Aorta (tissue), 5 donors: Measurements from ENCODE around the gene PPP2R5C. TPM values are rescaled to one million over a fixed set of nuclear protein-coding genes. Genes with fewer than 3 reads are reported as not detected.
"Not testable (repeated sequence)": the region's sequence is repeated elsewhere in the genome, so short reads cannot be mapped to it uniquely, and the experiment has no call there.

Experiments
- ATAC-seq: fragments of 200-7000 bp; cut with Tn5 transposase; one replicate; pipeline ENCODE4 v1.9.1; 2022; ENCODE audit warnings: moderate library complexity; ENCODE audit not compliant: low FRiP score
- DNase-seq, 2 donors: peaks; one replicate each; pipeline ENCODE4 v3.0.0-alpha.2; 2020
- H3K27ac ChIP-seq, 2 donors: one replicate each; pipeline ENCODE4 v1.5.1; 2013; ENCODE audit warnings: low read length in 2 of 2, mild to moderate bottlenecking in 2 of 2, moderate library complexity in 2 of 2, control low read depth in 1 of 2, inconsistent platforms in 1 of 2, low read depth in 1 of 2
- H3K27me3 ChIP-seq, 2 donors: one replicate each; pipeline ENCODE4 v1.6.1; 2013; ENCODE audit warnings: control low read depth in 1 of 2, low read length in 1 of 2, mild to moderate bottlenecking in 1 of 2, moderate library complexity in 1 of 2; ENCODE audit not compliant: insufficient read depth in 2 of 2, control insufficient read depth in 1 of 2
- H3K36me3 ChIP-seq, 2 donors: one replicate each; pipeline ENCODE4 v1.6.1; 2013; ENCODE audit warnings: control low read depth in 1 of 2, low read length in 1 of 2, mild to moderate bottlenecking in 1 of 2; ENCODE audit not compliant: insufficient read depth in 2 of 2, control insufficient read depth in 1 of 2
- H3K4me1 ChIP-seq, 2 donors: one replicate each; pipeline ENCODE4 v1.6.1; 2013; ENCODE audit warnings: low read length in 2 of 2, control low read depth in 1 of 2, mild to moderate bottlenecking in 1 of 2, moderate library complexity in 1 of 2; ENCODE audit not compliant: insufficient read depth in 2 of 2, control insufficient read depth in 1 of 2
- H3K4me3 ChIP-seq, 2 donors: one replicate each; pipeline ENCODE4 v1.5.1; 2013; ENCODE audit warnings: low read length in 2 of 2, control low read depth in 1 of 2, mild to moderate bottlenecking in 1 of 2
- H3K9me3 ChIP-seq: one replicate; pipeline ENCODE4 v1.6.1; 2013; ENCODE audit warnings: mild to moderate bottlenecking, low read length; ENCODE audit not compliant: control insufficient read depth
- WGBS, 2 donors: extraction: QIAGEN DNeasy Blood & Tissue Kit; methylation state at CpG; one replicate each; pipeline ENCODE4 v1.1.7; 2013; 5-methylcytosine and 5-hydroxymethylcytosine counted together
- intact Hi-C, 2 donors: fragments of 100-400 bp; cut with DNase I; formaldehyde crosslinking; loops; one replicate each; pipeline versions ENCODE4 v1.14.2 to v1.15.0; 2022
- polyA plus RNA-seq, 2 donors: library from polyadenylated mRNA; stranded (reverse); fragments of 200-250 nt; gene quantifications; one replicate each; pipeline ENCODE4 v1.2.3, GENCODE V29; 2013
- total RNA-seq, 2 donors: library from RNA; stranded (reverse); fragmentation: NEBNext Ultra II Directional; extraction: Animal tissue kit (Norgen Biotek cat#: 25700); gene quantifications; one replicate each; pipeline ENCODE4 v1.2.1, GENCODE V29; 2021
- donor health status: healthy with polysubstance abuse.
- donor health status: Bipolar disorder and iron deficiency.
- donor health status: DM: no; HTN: no; CAD: no.
- donor health status: DM: no; HTN: no; CAD: no.
- donor health status: DM: yes; HTN: yes; CAD: no.

PPP2R5C gene
- total and polyA plus RNA-seq, 4 donors, result 64.0 to 155 (median 115) TPM

GRCh38 chr14:101737414-101738339 lies 23.8 kb upstream of the PPP2R5C start:
- intact Hi-C loops, result no loop called here
- no peak for DNase-seq

DNA sequence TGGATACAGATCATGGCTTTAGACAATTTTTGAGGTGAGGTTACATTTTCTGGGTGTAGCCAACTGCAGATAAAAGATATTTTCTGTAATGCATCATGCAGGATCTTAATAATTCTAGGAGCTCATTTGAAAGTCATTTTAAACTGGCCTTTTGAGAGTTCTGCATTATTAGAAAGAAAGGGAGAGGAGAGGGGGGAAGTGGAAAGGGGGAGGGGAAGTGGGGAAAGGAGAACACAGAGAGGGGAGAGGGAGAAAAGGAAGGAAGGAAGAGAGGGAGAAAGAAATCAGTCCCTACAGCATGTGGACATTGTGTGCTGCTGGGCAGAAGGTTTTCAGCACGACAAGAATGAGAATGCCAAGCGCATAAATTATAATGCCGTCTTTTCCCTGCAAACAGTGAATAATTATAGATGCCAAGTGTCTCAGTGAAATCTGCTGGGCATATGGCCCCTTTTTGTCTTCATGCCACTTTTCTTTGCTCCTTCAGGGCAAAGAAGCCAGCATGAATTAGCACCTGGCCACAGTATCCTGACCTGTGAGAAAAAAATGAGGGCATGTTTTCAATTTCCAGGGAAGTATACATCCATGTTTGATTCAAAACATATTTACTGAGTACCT lies 22.7 kb upstream of the PPP2R5C start:
- Histone ChIP-seq H3K4me1 (no peaks in the 10 kb centered on the region), H3K27me3 (no peaks in the 10 kb centered on the region), H3K4me3 (no peak overlapping the region), H3K27ac (no peak overlapping the region), H3K9me3 (peaks cover 4% of the 10 kb centered on the region), H3K36me3 (no peaks in the 10 kb centered on the region)
- intact Hi-C loops, result no loop called here
- 60 to 63% methylated on average over 3 of the region's 3 CpGs for WGBS, 2 donors
- no peak for ATAC-seq
- DNase-seq, result no peak

More at GRCh38 chr14:101737414-101738339, 23.8 kb upstream of the PPP2R5C start:
- H3K27me3 ChIP-seq, result no peaks in the 10 kb centered on the region
- H3K4me3 ChIP-seq, result no peak overlapping the region
- whole genome bisulfite sequencing, 2 donors, result 76 to 81% methylated on average over 11 of the region's 11 CpGs
- H3K27ac ChIP-seq, result no peak overlapping the region
- H3K4me1 ChIP-seq, result no peaks in the 10 kb centered on the region
- peaks cover 7% of the 10 kb centered on the region for H3K9me3 ChIP-seq
- ATAC-seq, result no peak
- H3K36me3 ChIP-seq, result no peaks in the 10 kb centered on the region

GRCh38 chr14:101739446-101740141 lies 21.9 kb upstream of the PPP2R5C start:
- WGBS, 2 donors, result 74 to 75% methylated on average over 8 of the region's 8 CpGs
- Histone ChIP-seq H3K27ac (no peak overlapping the region), H3K36me3 (no peaks in the 10 kb centered on the region), H3K9me3 (peaks cover 4% of the 10 kb centered on the region), H3K27me3 (no peaks in the 10 kb centered on the region), H3K4me3 (no peak overlapping the region), H3K4me1 (no peaks in the 10 kb centered on the region)
- no peak for DNase-seq
- no peak for ATAC-seq
- intact Hi-C loops, result no loop called here

- H3K9me3 ChIP-seq, result peaks cover 4% of the 10 kb centered on the region
- WGBS, 2 donors, result 84 to 89% methylated on average over 3 of the region's 3 CpGs
- ATAC-seq, result no peak
- intact Hi-C loops, result no loop called here
- no peak for DNase-seq
- H3K4me1 ChIP-seq, result no peaks in the 10 kb centered on the region
- H3K36me3 ChIP-seq, result no peaks in the 10 kb centered on the region
- no peaks in the 10 kb centered on the region for H3K27me3 ChIP-seq
- no peak overlapping the region for H3K4me3 ChIP-seq
- no peak overlapping the region for H3K27ac ChIP-seq
Observed at GRCh38 chr14:101740981-101741380, 20.5 kb upstream of the PPP2R5C start.

GRCh38 chr14:101743701-101744100 lies 17.8 kb upstream of the PPP2R5C start:
- intact Hi-C loops, result no loop called here
- 79 to 83% methylated on average over 6 of the region's 6 CpGs for WGBS, 2 donors
- DNase-seq (no peak), ATAC-seq (no peak)
- no peaks in the 10 kb centered on the region for H3K4me1 ChIP-seq
- no peaks in the 10 kb centered on the region for H3K27me3 ChIP-seq
- H3K9me3 ChIP-seq, result peaks cover 4% of the 10 kb centered on the region
- H3K36me3 ChIP-seq, result no peaks in the 10 kb centered on the region
- no peak overlapping the region for H3K4me3 ChIP-seq
- H3K27ac ChIP-seq, result no peak overlapping the region

GRCh38 chr14:101744382-101744781 lies 17.1 kb upstream of the PPP2R5C start:
- intact Hi-C loops, H3K9me3 ChIP-seq, DNase-seq, ATAC-seq, H3K27me3 ChIP-seq, H3K36me3 ChIP-seq, H3K4me1 ChIP-seq, H3K27ac ChIP-seq, H3K4me3 ChIP-seq: not testable (repeated sequence)
- 88 to 89% methylated on average over 6 of the region's 6 CpGs for WGBS, 2 donors

- H3K4me3 ChIP-seq, ATAC-seq, DNase-seq, H3K27me3 ChIP-seq, H3K9me3 ChIP-seq, H3K4me1 ChIP-seq, intact Hi-C loops, H3K36me3 ChIP-seq, H3K27ac ChIP-seq: not testable (repeated sequence)
- 66 to 77% methylated on average over 5 of the region's 5 CpGs for WGBS, 2 donors
Observed at GRCh38 chr14:101749756-101750155, 11.8 kb upstream of the PPP2R5C start.

- Histone ChIP-seq H3K27ac (no peak overlapping the region), H3K36me3 (no peaks in the 10 kb centered on the region), H3K4me1 (peaks cover 0 to under 1% of the 10 kb centered on the region in 2 donors), H3K4me3 (no peak overlapping the region), H3K27me3 (peaks cover 0 to 3% of the 10 kb centered on the region in 2 donors), H3K9me3 (no peaks in the 10 kb centered on the region)
- intact Hi-C loops, result no loop called here
- DNase-seq (no peak), ATAC-seq (no peak)
- 73 to 75% methylated on average over 4 of the region's 4 CpGs for WGBS, 2 donors
Observed at GRCh38 chr14:101754893-101755292, 6.6 kb upstream of the PPP2R5C start.
